K562 (cell line): Measurements from ENCODE around the gene MAB21L3. TPM values are rescaled to one million over a fixed set of nuclear protein-coding genes. Genes with fewer than 3 reads are reported as not detected.

Source experiments
- ATAC-seq: fragments of 200-7000 bp; cut with Tn5 transposase; 3 replicates; pipeline ENCODE4 v1.9.1; 2020; ENCODE audit warnings: moderate library complexity
- BruUV-seq: library from RNA; stranded (reverse); fragments of 400-500 nt; replicated peaks from 2 replicates; lab custom pipeline; 2021; lab: Mats Ljungman, UMichigan
- CTCF ChIA-PET: fragments of 300-600 bp; formaldehyde crosslinking; extraction: SDS; loops from one replicate; lab custom pipeline; 2021; ENCODE audit warnings: low intra/inter-chr PET ratio; lab: Yijun Ruan, JAX
- POLR2A ChIA-PET: fragments of 300-600, 350-650 bp; sonication (Branson Sonifier 250); formaldehyde crosslinking; extraction: SDS; loops from one replicate; lab custom pipeline; 2021; ENCODE audit warnings: antibody characterized with exemption, inconsistent platforms; lab: Yijun Ruan, JAX
- DNase-seq, 4 experiments: peaks; one replicate each; pipeline versions ENCODE4 v3.0.0 to v3.0.0-alpha.2; 2011 to 2018; ENCODE audit warnings: low spot score in 3 of 4, mixed read lengths in 3 of 4; ENCODE audit errors: extremely low read depth in 1 of 4
- FAIRE-seq: peaks from 2 replicates; lab custom pipeline; 2011; peaks lifted over from hg19 to GRCh38; lab: Jason Lieb, UNC
- H2AFZ ChIP-seq: 2 replicates; pipeline ENCODE4 v1.6.0; 2011; ENCODE audit warnings: low read depth, low read length, control low read depth, inconsistent platforms
- H3K27ac ChIP-seq: fragments of 200-600 bp; 3 replicates; pipeline ENCODE4 v1.8.0; 2011; ENCODE audit warnings: low read depth, mild to moderate bottlenecking, control low read depth, inconsistent platforms, low read length, moderate library complexity, mixed read lengths; ENCODE audit errors: extremely low read depth
- H3K27me3 ChIP-seq, 2 experiments: fragments of 300-600 bp in 1 of 2; 2 replicates in 1 of 2; 3 replicates in 1 of 2; pipeline versions ENCODE4 v1.6.0 to v1.8.0; 2011; ENCODE audit warnings: inconsistent platforms in 2 of 2, low read length in 2 of 2, mild to moderate bottlenecking in 1 of 2, mixed read lengths in 1 of 2, moderate library complexity in 1 of 2; ENCODE audit not compliant: control insufficient read depth in 2 of 2, insufficient read depth in 2 of 2
- H3K36me3 ChIP-seq: fragments of 300-600 bp; 3 replicates; pipeline ENCODE4 v1.8.0; 2011; ENCODE audit warnings: mild to moderate bottlenecking, low read length, inconsistent platforms; ENCODE audit not compliant: control insufficient read depth, insufficient read depth
- H3K4me1 ChIP-seq, 2 experiments: fragments of 200-600 bp in 1 of 2; replicated peaks in 1 of 2; 2 replicates in 1 of 2; 3 replicates in 1 of 2; pipeline versions ENCODE4 v1.5.1 to v1.8.0; 2011; ENCODE audit warnings: inconsistent platforms in 2 of 2, low read length in 2 of 2, mild to moderate bottlenecking in 1 of 2, mixed read lengths in 1 of 2, moderate library complexity in 1 of 2; ENCODE audit not compliant: control insufficient read depth in 2 of 2, insufficient read depth in 2 of 2
- H3K4me2 ChIP-seq: 2 replicates; pipeline ENCODE4 v1.6.1; 2011; ENCODE audit warnings: low read length, control low read depth, inconsistent platforms, mixed read lengths; ENCODE audit not compliant: insufficient read depth
- H3K4me3 ChIP-seq: fragments of 200-600 bp; sonication (generic), shearing (Covaris generic); 2 replicates; pipeline ENCODE4 v1.5.1; 2016; ENCODE audit warnings: control low read depth, inconsistent platforms
- H3K79me2 ChIP-seq: fragments of 200-600 bp; 3 replicates; pipeline ENCODE4 v1.8.0; 2011; ENCODE audit warnings: low read length, inconsistent platforms; ENCODE audit not compliant: control insufficient read depth, insufficient read depth
- H3K9ac ChIP-seq, 2 experiments: 2 replicates each; pipeline versions ENCODE4 v1.6.0 to v1.6.1; 2011; ENCODE audit warnings: low read depth in 2 of 2, low read length in 2 of 2, control low read depth in 1 of 2, inconsistent platforms in 1 of 2, mild to moderate bottlenecking in 1 of 2, mixed read lengths in 1 of 2; ENCODE audit not compliant: insufficient read depth in 1 of 2
- H3K9me1 ChIP-seq: one replicate; pipeline ENCODE4 v1.6.0; 2011; ENCODE audit warnings: inconsistent platforms, mild to moderate bottlenecking, low read length, moderate library complexity; ENCODE audit not compliant: control insufficient read depth, insufficient read depth
- H3K9me3 ChIP-seq: replicated peaks from 2 replicates; pipeline ENCODE4 v1.5.1; 2011; ENCODE audit warnings: low read depth, low read length, inconsistent platforms; ENCODE audit not compliant: control insufficient read depth, insufficient read depth
- H4K20me1 ChIP-seq: replicated peaks from 2 replicates; pipeline ENCODE4 v1.6.1; 2011; ENCODE audit warnings: low read length, inconsistent platforms, mixed read lengths; ENCODE audit not compliant: control insufficient read depth, insufficient read depth
- PTTG1 ChIP-seq: fragments of 450-650 bp; IDR thresholded peaks from 2 replicates; pipeline ENCODE4 v1.6.1; 2016; ENCODE audit warnings: low read depth, mild to moderate bottlenecking, missing genetic modification characterization, missing compliant biosample characterization
- STAT5B ChIP-seq: fragments of 250-450 bp; sonication (Bioruptor Pico); IDR thresholded peaks from 2 replicates; pipeline ENCODE4 v1.8.0; 2021; ENCODE audit warnings: mild to moderate bottlenecking, inconsistent platforms
- ZFP1 ChIP-seq: fragments of 450-650 bp; formaldehyde crosslinking; IDR thresholded peaks from 2 replicates; pipeline ENCODE4 v1.4.0; 2020; ENCODE audit warnings: mild to moderate bottlenecking, mixed read lengths
- ZNF224 ChIP-seq: sonication (generic); formaldehyde crosslinking; IDR thresholded peaks from 2 replicates; pipeline ENCODE4 v1.8.0; 2022; ENCODE audit warnings: mild to moderate bottlenecking, missing genetic modification reagents
- ZNF586 ChIP-seq: fragments of 450-650 bp; formaldehyde crosslinking; conservative IDR thresholded peaks from 2 replicates; pipeline ENCODE4 v1.4.0; 2020; ENCODE audit warnings: mild to moderate bottlenecking, moderate library complexity
- WGBS: fragments of 100-300 bp; shearing (Covaris generic); methylation state at CpG from one replicate; pipeline ENCODE4 v1.1.6; 2016; ENCODE audit warnings: low coverage, mixed read lengths; ENCODE audit not compliant: insufficient coverage; ENCODE audit errors: missing lambda C conversion rate; 5-methylcytosine and 5-hydroxymethylcytosine counted together
- in situ Hi-C: fragments of 300-500 bp; cut with MboI; formaldehyde crosslinking; loops from 4 replicates; pipeline ENCODE4 v1.15.0; 2018; ENCODE audit warnings: inconsistent platforms, mixed read lengths
- intact Hi-C: fragments of 100-400 bp; cut with micrococcal nuclease; formaldehyde crosslinking; loops from 2 replicates; pipeline ENCODE4 v1.14.2; 2022
- polyA plus RNA-seq, 8 experiments: library from polyadenylated mRNA; depleted of rRNA in 4 of 8; stranded (reverse) in 5 of 8; unstranded in 3 of 8; fragments of >200 nt; fragmentation: Nextera tagmentation in 2 of 8; fragmentation: Illumina TruSeq in 1 of 8; extraction: Ambion mirVana in 2 of 8; extraction: Trizol in 1 of 8; gene quantifications; 2 replicates each; pipeline versions ENCODE4 v1.2.1 to v1.2.3, GENCODE V29; 2011 to 2014; ENCODE audit warnings: inconsistent platforms in 1 of 8, missing spikeins in 1 of 8
- total RNA-seq, 7 experiments: library from RNA; depleted of rRNA in 6 of 7; stranded (reverse); fragments of >200 nt in 6 of 7; fragmentation: Illumina TruSeq in 2 of 7; extraction: Trizol in 2 of 7; gene quantifications; 2 replicates each; pipeline versions ENCODE4 v1.2.1 to v1.2.3, GENCODE V29; 2011 to 2021; ENCODE audit warnings: low replicate concordance in 1 of 7
- TF ChIP-seq, protein P1 (sequence below): sonication (generic); formaldehyde crosslinking; IDR thresholded peaks from 2 replicates; pipeline ENCODE4 v1.8.0; 2022; ENCODE audit warnings: missing genetic modification reagents, mild to moderate bottlenecking, borderline replicate concordance
- TF ChIP-seq, protein P2 (sequence below): fragments of 450-650 bp; IDR thresholded peaks from 2 replicates; pipeline ENCODE4 v1.6.1; 2016; ENCODE audit warnings: mild to moderate bottlenecking, moderate library complexity

Gene MAB21L3
- total and polyA plus RNA-seq, 9 of the 15 experiments (the other 6 are each of a cell fraction or from before 2014, with no cell fraction given): not detected

DNA sequence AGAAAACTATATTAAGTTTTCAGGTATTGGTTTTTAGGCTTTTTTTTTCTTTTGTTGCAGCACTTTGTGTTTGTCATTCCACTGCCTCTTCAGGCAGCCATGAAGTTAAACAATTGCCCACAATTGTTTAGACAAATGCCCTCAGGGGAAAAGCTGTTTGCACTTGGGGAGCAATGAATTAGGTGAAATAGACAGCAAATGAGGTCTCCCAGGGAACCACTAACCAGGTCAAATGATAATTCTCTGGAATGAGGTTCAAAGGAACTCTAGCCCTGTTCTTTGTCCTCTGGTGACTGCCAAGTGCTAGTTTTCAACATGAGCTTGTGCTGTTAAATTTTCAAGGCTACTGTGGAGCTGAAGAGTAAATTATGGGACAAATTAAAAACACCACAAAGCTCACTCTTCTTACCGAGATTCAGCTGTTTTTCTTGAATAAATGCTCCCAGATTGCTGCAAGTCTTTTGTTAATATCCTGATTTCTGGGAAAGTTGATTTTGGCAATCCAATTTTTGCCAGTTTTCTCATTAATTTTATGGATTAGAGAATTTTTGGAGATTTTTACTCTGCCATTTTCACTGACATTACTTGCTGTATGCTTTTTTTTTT, 15.1 kb upstream of the MAB21L3 start (continued):
- TF ChIP-seq, protein P1, sequence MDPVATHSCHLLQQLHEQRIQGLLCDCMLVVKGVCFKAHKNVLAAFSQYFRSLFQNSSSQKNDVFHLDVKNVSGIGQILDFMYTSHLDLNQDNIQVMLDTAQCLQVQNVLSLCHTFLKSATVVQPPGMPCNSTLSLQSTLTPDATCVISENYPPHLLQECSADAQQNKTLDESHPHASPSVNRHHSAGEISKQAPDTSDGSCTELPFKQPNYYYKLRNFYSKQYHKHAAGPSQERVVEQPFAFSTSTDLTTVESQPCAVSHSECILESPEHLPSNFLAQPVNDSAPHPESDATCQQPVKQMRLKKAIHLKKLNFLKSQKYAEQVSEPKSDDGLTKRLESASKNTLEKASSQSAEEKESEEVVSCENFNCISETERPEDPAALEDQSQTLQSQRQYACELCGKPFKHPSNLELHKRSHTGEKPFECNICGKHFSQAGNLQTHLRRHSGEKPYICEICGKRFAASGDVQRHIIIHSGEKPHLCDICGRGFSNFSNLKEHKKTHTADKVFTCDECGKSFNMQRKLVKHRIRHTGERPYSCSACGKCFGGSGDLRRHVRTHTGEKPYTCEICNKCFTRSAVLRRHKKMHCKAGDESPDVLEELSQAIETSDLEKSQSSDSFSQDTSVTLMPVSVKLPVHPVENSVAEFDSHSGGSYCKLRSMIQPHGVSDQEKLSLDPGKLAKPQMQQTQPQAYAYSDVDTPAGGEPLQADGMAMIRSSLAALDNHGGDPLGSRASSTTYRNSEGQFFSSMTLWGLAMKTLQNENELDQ: no peak

DNA sequence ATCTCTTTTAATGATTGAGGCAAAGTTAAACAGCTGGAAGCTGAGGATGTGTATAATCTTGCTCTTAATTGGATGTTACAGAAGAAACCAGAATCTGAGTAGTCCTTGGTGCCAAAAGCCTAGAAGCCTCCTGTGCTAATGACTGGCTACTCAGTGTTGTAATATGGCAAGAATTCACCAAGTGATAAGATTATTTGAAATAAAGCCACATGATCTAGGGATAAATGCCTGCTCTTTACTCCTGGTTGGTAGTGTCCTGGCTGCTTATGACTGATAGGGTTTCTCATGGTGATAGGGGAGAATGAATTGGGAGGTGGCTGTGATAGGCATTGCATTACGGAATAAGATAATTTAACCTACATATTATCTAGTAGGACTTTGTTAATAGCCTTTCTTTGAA, 13.6 kb upstream of the MAB21L3 start:
- no peak overlapping the region for H3K4me2 ChIP-seq
- no peaks in the 10 kb centered on the region for H3K9me1 ChIP-seq
- H4K20me1 ChIP-seq: no peaks in the 10 kb centered on the region
- WGBS: 0% methylated on average over 1 of the region's 1 CpG
- H3K9ac ChIP-seq: no peak overlapping the region
- FAIRE-seq (no peak), ATAC-seq (no peak), DNase-seq (no peak)
- no peaks in the 10 kb centered on the region for H3K36me3 ChIP-seq
- peaks cover 0 to 4% of the 10 kb centered on the region in 2 experiments; a peak in 2 of 5 replicates for H3K27me3 ChIP-seq
- intact Hi-C loops: no loop called here
- in situ Hi-C loops: no loop called here
- no peaks in the 10 kb centered on the region for H3K4me1 ChIP-seq
- no peak overlapping the region for H3K4me3 ChIP-seq
- no peaks in the 10 kb centered on the region for H3K79me2 ChIP-seq
- no peak overlapping the region for H2AFZ ChIP-seq
- BruUV-seq: no TSS peak
- ChIA-PET POLR2A (interaction anchor here (0.6 to 1.7 kb wide), 4 partner anchors 12 to 1186 kb away, joined by 3 to 4 read pairs (median 3); no protein-coding TSS in a partner anchor), CTCF (no interaction called here)
- no peaks in the 10 kb centered on the region for H3K9me3 ChIP-seq
- H3K27ac ChIP-seq: no peak overlapping the region
- TF ChIP-seq, protein P2, sequence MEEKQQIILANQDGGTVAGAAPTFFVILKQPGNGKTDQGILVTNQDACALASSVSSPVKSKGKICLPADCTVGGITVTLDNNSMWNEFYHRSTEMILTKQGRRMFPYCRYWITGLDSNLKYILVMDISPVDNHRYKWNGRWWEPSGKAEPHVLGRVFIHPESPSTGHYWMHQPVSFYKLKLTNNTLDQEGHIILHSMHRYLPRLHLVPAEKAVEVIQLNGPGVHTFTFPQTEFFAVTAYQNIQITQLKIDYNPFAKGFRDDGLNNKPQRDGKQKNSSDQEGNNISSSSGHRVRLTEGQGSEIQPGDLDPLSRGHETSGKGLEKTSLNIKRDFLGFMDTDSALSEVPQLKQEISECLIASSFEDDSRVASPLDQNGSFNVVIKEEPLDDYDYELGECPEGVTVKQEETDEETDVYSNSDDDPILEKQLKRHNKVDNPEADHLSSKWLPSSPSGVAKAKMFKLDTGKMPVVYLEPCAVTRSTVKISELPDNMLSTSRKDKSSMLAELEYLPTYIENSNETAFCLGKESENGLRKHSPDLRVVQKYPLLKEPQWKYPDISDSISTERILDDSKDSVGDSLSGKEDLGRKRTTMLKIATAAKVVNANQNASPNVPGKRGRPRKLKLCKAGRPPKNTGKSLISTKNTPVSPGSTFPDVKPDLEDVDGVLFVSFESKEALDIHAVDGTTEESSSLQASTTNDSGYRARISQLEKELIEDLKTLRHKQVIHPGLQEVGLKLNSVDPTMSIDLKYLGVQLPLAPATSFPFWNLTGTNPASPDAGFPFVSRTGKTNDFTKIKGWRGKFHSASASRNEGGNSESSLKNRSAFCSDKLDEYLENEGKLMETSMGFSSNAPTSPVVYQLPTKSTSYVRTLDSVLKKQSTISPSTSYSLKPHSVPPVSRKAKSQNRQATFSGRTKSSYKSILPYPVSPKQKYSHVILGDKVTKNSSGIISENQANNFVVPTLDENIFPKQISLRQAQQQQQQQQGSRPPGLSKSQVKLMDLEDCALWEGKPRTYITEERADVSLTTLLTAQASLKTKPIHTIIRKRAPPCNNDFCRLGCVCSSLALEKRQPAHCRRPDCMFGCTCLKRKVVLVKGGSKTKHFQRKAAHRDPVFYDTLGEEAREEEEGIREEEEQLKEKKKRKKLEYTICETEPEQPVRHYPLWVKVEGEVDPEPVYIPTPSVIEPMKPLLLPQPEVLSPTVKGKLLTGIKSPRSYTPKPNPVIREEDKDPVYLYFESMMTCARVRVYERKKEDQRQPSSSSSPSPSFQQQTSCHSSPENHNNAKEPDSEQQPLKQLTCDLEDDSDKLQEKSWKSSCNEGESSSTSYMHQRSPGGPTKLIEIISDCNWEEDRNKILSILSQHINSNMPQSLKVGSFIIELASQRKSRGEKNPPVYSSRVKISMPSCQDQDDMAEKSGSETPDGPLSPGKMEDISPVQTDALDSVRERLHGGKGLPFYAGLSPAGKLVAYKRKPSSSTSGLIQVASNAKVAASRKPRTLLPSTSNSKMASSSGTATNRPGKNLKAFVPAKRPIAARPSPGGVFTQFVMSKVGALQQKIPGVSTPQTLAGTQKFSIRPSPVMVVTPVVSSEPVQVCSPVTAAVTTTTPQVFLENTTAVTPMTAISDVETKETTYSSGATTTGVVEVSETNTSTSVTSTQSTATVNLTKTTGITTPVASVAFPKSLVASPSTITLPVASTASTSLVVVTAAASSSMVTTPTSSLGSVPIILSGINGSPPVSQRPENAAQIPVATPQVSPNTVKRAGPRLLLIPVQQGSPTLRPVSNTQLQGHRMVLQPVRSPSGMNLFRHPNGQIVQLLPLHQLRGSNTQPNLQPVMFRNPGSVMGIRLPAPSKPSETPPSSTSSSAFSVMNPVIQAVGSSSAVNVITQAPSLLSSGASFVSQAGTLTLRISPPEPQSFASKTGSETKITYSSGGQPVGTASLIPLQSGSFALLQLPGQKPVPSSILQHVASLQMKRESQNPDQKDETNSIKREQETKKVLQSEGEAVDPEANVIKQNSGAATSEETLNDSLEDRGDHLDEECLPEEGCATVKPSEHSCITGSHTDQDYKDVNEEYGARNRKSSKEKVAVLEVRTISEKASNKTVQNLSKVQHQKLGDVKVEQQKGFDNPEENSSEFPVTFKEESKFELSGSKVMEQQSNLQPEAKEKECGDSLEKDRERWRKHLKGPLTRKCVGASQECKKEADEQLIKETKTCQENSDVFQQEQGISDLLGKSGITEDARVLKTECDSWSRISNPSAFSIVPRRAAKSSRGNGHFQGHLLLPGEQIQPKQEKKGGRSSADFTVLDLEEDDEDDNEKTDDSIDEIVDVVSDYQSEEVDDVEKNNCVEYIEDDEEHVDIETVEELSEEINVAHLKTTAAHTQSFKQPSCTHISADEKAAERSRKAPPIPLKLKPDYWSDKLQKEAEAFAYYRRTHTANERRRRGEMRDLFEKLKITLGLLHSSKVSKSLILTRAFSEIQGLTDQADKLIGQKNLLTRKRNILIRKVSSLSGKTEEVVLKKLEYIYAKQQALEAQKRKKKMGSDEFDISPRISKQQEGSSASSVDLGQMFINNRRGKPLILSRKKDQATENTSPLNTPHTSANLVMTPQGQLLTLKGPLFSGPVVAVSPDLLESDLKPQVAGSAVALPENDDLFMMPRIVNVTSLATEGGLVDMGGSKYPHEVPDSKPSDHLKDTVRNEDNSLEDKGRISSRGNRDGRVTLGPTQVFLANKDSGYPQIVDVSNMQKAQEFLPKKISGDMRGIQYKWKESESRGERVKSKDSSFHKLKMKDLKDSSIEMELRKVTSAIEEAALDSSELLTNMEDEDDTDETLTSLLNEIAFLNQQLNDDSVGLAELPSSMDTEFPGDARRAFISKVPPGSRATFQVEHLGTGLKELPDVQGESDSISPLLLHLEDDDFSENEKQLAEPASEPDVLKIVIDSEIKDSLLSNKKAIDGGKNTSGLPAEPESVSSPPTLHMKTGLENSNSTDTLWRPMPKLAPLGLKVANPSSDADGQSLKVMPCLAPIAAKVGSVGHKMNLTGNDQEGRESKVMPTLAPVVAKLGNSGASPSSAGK: no peak
- TF ChIP-seq PTTG1 (tag): no peak
- TF ChIP-seq STAT5B (CRISPR knock-in tag): no peak
- TF ChIP-seq ZNF586: no peak
- TF ChIP-seq ZFP1 (CRISPR knock-in tag): no peak
- TF ChIP-seq ZNF224 (CRISPR knock-in tag): no peak
